Activated CD4-positive, alpha-beta T cell treated with anti-CD3 and anti-CD28 coated beads, Interleukin-2, Interleukin-4, amounts not matched to agents 100 ng/mL and 50 ng/mL, durations not matched to agents 16 hours and 8 hours (primary cell): ENCODE results near the gene EPS15.

Experiments used
- DNase-seq: peaks from one replicate; pipeline ENCODE4 v3.0.0-alpha.2; 2020; ENCODE audit warnings: low spot score

The EPS15 gene

DNA sequence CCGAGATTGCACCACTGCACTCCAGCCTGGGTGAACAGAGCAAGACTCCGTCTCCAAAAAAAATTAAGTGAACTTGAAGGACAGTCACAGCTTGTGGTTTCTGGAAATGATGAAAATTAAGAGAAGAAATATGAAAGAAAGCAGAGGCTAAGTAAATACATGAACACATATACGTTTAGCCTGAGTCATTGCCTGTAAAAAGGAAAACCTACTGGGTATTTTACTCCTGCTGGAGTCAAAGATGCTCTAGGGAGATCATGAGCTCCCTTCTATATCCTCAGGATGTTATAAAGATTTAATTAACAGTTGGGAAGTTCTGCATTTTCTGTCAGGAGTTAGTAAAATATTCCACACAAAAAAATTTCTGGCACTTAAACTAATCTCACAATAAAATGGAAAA, 145.2 kb downstream of the EPS15 start:
- DNase-seq = no peak

DNA sequence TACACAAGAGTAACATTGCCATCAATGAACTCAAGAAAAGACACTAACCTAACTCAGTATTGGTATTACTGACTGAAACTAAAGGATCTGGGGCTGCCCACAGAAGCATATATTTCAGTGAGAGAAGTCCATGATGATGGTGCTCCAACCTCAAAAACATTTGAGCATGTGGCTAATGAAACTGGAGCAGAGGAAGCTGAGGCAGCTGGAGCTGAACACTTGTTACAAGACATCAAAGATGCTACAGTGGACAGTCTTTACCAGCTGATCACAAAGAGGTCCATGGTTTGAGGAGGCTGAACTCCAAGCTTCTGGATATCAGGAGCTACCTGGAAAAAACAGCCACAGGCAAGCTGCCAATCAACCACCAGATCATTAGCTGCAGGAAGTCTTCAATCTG, 146.5 kb downstream of the EPS15 start:
- DNase-seq = no peak

DNA sequence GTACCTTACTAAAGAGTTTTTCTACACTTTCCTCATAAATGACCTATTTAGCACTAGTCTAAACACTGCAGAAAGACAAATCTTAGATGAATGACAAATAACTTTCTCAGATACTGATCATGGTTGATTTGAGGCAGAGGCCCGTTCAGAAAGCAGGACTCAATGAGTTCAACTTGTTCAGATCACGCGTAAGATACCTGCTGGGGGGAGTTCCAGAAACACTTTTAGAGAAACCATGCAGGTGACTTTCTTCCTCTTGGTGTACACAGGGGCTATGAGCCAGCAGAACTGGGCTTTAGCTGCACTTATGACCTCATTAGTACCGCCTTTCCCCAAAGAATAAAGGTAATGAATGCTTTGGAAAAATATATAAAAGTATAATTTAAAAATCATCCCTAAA, 149.9 kb downstream of the EPS15 start:
- no peak for DNase-seq

DNA sequence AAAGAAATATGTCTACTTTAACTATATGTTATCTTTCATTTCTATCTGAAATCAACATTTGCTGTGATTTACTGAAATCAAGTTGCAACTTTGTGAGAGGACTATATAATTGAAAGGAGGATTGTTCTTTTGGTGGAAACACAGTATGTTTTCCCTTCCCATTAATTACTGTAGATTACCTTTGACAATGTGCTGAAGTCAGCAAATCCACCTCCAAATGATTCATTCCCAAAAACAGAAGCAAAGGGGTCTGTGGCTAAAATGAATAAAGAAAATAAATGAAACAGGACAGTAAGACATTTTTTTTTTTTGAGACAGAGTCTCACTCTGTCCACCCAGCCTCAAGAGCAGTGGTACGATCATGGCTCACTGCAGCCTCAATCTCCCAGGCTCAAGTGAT, 153.3 kb downstream of the EPS15 start:
- no peak for DNase-seq

DNA sequence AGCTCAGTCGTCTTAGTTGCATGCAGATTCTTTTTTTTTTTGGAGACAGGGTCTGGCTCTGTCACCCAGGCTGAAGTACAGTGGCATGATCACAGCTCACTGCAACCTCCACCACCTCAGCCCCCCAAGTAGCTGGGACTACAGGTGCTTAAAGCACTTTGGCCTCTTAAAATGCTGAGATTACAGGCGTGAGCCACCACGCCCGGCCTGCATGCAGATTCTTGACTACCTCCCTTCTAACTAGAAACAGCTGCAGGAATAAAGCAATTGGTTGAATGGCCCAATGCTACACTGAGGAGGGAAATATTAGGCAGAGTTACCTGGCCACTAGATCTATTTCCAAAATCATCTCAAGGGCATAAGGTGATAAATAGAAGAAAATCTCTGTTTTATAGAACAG, 159.2 kb downstream of the EPS15 start:
- no peak for DNase-seq

DNA sequence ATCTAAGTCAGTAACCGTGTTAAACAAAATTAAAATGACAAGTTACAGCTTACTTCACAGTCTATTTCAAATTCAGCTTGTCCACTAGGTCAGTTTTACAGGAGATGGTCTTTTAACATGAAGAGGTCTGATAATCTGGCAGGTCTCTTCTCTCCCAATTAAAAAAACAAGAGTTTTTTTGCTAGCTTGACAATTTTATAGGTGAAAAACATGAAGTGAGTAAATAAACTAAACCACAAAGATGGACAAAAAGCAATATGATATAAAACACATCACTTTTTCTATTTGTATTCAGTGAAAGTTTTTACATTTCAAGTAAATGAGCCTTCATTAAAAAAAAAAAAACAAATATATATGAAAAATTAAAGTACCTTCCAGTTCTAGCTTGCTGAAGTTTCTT, 163.7 kb downstream of the EPS15 start:
- DNase-seq = no peak

DNA sequence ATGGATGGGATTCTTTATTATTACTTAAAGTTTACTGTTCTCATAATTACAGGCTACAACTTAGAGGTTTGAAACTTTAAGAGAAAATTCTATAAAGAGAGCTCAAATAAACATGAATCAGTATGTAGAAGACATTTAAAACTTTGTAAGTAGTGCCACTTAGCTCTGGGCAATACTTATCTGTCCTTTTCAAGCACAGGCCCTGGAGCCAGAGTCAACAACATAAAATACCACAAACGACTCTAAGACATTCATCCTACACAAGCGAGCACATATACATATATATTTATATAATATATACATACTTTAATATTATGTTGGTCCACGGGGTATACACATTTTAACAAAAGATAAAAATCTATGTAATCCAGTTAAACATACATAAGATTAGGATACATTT, 164.7 kb downstream of the EPS15 start:
- no peak for DNase-seq

DNA sequence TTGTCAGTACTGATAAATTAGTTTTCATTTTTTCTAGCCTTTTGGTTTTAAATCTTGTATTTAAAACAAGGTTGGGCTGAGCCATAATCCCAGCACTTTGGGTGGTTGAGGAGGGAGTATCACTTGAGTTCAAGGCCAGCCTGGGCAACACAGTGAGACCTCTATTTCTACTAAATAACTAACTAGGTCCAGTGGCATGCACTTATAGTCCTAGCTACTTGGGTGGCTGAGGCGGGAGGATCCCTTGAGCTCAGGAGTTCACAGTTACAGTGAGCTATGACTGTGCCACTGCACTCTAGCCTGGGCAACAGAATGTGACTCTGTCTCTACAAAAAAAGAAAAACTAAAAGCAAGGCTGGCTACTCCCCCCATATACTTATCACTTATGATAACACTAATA, 167.2 kb downstream of the EPS15 start:
- no peak for DNase-seq

DNA sequence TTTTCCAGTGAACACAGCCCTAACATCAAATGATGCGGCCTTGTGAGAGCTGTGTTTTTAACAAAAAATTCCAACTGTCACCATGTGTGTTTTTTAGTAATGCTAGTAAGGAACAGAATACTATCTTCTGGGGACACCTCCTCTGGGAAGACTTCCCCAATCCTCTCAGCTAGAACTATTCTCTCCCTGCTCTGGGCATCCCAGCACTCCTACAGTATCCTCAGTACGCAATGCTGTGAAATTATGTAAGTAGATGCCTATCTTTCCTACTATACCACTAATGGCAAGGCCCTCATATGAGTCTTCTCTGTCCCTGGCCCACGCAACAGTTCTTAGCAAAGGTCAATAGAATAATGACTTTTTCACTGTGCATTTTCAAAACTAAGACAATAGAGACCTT, 169.2 kb downstream of the EPS15 start:
- DNase-seq = no peak

DNA sequence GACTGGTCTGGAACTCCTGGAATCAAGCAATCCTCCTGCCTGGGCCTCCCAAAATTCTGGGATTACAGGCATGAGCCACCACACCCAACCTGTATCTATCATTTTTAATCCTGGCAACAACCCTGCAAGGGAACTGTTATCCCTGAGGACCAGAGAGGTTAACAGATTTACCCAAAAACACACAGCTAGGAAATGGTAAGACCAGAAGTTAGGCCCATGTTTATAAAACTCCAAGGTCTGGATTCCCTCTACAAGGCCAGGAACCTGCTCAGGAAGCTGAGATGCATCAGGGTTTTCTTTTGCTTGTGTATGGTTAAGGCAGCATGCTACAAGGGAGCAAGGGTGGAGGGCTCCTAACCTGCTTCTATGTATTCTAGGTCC, 170.9 kb downstream of the EPS15 start:
- DNase-seq = no peak

DNA sequence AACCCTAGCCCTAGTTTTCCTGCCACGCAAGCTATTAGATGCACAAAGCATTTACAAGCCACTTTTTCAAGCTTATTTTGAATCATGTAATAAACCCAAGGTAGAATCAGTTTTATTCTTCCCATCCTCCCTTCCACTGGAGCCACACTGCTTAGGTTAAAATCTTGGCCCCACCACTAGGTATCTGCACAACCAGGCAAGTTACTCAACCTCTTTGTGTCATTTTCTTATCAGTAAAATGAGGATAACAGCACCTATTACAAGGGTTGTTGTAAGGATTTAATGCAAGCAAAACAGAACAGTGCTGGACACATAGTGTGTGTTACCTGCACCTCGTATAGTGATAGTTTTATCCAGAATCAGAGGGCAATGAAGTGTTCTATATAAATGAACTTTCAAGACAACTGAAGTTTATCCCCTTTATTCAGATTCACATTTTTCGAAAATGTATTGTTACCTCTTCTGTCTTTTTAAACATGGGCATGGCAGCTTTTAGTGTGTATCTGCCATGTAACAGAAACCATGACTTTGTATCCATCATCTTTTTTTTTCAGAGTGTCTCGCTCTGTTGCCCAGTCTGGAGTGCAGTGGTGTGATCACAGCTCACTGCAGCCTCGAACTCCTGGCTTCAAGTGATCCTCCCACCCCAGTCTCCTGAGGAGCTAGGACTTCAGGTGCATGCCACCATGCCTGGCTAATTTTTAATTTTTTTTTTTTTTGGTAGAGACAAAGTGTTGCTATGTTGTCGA, 171.5 kb downstream of the EPS15 start:
- no peak for DNase-seq

DNA sequence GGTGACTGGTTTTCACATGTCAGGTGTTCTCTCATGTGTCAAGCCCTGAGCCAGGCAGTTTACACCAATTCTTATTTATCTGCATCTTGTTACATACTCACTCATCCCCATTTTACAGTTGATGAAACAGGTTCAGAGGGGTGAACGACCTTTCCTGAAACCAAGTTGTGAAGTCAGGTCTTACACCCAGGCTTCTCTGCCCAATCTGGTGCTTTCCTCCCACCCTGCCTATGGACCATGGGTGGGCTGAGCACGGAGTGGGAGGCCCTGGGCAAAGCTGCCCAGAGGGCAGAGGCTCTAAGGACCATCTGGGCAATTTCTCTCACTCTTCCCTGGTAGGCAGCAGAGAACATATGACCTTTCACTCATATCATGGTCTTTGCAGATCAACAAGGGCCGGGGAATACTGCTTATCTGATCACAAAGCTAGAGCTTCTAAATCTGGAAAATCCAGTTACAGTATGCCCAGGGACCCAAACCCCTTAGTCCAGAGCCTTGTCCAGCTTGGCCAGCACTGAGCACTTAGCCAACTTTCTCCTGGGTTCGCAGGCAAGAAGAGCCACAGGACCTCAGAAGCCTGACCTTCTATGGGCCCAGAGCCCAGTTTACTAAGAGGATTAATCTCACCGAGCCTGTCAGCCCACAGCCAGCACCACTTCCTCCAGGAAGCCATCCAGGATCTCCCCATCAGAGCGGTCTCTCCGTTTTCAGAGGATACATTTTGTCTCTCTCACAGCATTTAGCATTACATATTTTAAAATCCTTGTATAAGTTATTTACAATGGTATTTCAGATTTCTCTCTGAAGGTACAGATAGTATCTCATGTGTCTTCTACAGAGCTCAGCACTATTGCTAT, 172.8 kb downstream of the EPS15 start:
- no peak for DNase-seq

DNA sequence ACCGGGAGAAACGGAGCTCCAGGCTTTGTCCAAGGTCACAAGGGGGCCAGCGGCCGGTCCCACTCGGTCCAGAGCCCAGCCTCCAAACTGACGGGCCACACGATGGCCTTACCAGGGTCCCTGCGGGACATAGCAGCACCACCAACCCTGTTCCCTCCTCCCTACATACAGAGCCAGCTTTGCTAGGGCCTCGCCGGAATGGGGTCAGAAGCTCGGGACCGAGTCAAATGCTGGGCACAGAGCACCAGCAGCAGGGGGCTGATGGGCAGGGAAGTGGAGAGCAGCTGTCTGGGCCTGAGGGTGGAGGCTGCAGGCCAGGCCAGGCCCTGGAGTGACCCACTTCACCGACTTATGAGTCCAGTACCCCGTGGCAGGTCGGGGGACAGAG, 173.8 kb downstream of the EPS15 start:
- DNase-seq = no peak

DNA sequence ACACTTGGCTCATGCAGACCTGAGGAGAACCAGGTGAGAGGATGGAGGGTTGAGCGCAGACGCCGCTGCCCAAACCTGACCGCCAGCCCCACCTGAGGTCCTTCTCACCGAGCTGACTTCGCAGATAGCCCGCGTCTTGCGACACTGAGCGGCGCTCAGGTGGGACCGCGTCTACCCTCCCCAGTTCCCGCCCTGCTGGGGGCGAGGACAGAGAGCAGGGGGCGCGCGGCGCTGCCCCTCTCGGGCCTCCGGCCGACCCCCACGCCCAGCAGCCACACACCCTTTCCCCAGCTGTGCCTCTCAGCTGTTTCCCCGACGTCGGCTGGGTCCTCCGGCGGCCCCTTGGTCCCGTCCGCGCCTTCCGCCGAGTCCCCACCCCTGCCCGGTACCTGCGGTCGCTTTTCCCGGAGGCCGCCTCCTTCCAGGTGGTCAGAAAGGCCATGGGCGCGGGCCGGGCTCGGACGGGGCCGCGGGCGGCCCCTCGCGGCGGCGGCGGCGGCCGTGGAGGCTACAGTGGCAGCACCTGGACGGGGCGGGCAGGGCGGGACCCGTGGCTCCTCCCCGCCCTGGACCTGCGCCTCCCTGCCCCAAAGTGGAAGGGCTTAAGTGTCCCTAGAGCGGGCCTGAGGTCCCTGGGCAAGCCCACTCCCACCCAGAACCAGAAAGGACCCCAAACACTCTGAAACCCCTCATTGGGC, 174.3 kb downstream of the EPS15 start:
- no peak for DNase-seq

DNA sequence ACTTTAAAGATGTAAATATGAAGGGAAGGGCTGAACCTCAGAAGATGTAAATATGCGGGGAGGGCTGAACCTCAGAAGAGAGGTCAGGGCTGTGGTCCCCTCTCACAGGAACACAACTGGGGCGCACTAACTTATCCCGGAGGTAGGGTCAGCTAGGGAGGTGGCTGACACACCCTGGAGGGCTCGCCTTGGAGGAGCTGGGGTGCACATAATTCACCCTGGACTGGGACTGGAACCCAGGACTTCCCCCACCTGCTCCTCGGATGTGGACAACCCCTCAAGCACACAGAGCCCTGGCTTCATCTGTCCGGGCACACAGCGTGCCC, 174.8 kb downstream of the EPS15 start:
- no peak for DNase-seq

DNA sequence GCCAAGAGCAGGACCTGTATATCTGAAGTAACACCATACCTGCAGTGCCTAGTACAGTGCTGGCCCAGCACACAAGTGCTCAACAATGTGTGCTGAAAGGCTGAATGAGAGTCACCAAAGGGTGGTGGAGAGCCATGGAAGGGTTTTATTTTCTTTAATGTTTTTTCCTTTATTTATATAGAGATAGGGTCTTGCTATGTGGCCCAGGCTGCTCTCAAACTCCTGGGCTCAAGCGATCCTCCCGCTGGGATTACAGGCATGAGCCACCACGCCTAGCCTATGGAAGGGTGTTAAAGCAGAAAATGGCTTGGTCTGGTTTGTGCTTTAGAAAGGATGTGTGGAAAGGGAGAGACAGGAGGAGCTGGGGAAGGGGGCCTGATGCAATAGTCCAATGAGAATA, 175.4 kb downstream of the EPS15 start:
- no peak for DNase-seq

DNA sequence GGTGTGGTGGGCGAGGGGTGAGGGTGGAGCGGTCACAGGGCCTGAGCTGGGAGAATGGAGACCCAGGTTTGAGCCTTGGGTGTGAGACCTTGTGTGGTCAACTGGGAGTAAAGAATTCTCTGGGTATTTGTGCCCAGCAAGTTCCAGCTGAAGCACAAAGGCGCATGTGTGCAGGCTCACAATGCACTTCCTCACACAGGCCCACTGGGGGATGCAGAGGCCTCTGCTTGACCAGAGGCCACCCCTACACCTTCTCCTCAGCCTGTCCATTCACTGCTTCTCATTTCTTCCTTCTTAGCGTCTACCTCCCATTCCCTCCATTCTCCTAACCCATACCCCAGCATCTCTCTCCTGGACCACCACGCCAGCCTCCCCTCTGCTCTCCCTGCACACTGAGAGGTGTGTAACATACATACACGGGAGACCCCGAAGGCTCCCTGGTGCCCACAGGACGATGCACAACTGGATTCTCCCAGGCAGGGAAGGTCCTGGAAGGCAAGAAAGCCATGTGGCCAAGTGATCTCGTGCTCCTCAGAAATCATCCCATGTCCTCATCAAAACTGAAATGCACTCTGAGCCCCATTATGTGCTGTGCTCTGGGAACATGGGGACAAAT, 176.4 kb downstream of the EPS15 start:
- DNase-seq = no peak

DNA sequence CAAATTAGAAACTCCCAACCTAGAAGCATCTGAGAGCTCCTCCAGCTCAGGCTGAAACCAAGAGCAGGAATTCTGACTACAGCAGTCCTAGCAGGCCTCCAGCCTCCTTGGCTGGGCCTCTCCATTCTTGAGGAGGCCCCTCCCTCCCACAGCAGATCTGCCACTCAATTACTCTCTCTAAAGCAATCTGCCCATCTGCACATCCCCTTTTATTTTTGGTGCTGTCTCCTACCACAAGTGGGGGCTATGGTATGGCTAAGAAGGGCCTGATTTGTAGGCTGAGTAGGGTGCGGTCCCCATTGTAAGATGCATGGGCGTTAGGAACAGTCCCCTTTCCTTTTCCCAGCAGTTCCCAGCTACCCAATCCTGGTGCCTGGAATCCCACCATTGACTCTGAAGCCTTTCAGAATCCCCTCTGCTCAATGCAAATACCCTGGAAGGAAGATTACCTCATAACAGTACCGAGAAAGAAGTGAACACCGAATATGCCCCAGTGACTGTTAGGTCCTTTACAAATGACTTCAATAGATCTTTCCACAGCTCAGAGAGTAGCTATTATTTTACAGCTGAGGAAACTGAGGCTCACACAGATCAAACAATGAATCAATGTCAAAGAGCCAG, 177.1 kb downstream of the EPS15 start:
- no peak for DNase-seq

DNA sequence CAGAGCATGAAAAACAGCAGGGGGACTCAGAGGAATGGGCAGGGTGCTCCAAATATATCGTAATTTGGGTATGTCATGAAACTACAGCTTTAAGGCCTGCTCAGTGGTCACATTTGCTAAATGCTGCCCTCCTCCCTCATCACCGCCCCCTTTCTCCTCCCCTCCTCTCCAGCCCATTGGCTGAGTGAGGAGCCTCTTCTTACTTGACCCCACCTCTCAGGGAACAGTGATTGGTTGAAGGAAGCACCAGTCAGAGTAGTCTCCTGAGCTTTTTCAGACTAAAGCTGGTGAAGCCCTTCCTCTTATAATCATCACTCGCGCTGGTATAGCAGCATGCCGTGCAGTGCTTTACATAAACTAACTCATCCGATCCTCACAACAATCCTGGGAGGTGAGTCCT, 178.7 kb downstream of the EPS15 start:
- no peak for DNase-seq

DNA sequence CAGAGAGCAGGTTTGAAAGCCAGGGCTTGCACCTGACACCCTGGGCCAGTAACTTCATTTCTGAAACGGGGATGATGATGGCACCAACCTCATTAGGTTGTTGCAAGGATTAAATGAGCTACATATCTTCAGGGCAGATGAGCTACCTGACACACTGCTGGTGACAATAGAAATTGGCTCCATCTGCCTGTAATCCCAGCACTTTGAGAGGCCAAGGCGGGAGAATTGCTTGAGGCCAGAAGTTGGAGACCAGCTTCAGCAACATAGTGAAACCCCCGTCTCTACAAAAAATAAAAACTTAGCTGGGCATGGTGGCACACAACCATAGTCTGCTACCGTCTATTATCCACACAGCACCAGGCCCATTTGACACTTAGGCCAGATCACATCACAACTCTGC, 182.4 kb downstream of the EPS15 start:
- DNase-seq = no peak

DNA sequence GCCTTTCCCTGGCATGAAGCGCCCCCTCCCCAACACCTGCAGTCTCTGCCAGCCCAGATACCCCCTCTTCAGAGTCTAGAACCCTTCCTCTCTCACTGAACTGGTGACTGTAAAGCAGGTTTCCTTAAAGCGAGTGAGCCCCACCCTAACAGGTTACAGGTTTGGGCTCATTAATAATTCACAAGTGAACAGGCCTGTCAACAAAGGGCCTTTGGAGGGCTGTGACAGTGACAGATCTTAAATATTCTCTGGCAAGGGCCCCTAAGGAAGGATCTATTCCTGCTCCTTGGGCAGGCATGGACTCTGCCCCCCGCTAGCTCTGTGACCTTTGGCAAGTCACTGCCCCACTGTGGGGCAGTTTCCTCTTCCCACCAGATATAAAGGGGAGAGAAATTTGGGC, 183.1 kb downstream of the EPS15 start:
- DNase-seq = no peak
